Astrocyte of the cerebellum (primary cell): Measurements from ENCODE around the gene TCERG1L.

ENCODE experiments used
- DNase-seq: peaks from one replicate; pipeline ENCODE4 v3.0.0-alpha.2; 2011; ENCODE audit warnings: low read depth
- H3K4me3 ChIP-seq: 2 replicates; pipeline ENCODE4 v1.5.1; 2011; ENCODE audit warnings: mild to moderate bottlenecking, low read depth, low read length, moderate library complexity
- CTCF ChIP-seq: IDR thresholded peaks from 2 replicates; pipeline ENCODE4 v1.5.1; 2012; ENCODE audit warnings: low read length, low read depth, moderate library complexity, mild to moderate bottlenecking; ENCODE audit errors: missing control alignments
- in situ Hi-C: cut with HindIII; loops from 2 replicates; pipeline ENCODE4 v1.10.0; 2017; ENCODE audit warnings: low sequenced_read_pairs

The TCERG1L gene

GRCh38 chr10:131199646-131200045 is 111.9 kb downstream of the TCERG1L start:
- H3K4me3 ChIP-seq = no peak overlapping the region
- TF ChIP-seq CTCF = no peak
- no peak for DNase-seq
- in situ Hi-C loops = no loop called here

DNA sequence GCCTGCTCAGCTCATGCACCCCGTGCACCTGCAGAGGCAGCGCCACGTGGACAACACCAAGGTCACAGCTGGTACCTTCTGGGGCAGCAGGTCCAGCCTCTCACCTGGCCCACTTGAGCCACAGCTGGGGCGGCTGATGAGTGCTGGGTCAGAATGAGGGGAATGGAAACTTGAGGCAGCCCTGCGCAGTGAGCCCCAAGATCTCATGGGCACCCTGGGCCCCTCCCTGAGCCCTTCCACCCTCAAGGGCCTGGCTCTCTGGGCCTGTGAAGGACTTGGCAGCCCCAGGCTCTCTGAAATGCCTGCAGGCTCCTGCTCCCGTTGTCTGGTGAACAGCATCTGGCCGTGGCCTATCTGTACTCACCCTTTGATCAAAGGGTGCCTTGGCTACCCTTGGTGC is 112.7 kb downstream of the TCERG1L start:
- no peak for TF ChIP-seq CTCF
- in situ Hi-C loops = no loop called here
- no peak for DNase-seq
- no peak overlapping the region for H3K4me3 ChIP-seq

DNA sequence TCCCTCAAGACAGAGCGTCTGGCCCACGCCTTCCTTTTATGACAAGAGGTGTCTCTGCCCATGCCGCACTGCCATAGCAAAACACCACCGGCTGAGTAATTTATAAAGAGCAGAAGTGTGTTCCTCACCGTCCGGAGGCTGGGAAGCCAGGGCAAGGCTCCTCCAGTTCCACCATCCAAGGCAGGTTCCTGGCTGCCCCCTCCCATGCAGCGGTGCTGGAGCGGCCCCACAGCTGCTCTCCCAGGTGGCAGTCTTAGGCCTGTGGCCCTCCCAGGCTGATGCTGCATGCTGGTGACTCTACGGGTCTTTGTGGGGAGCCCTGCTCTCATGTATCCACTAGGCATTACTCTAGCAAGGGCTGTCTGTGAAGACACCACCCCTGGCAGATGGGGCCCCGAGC is 113.1 kb downstream of the TCERG1L start:
- no peak overlapping the region for H3K4me3 ChIP-seq
- in situ Hi-C loops = no loop called here
- no peak for DNase-seq
- no peak for TF ChIP-seq CTCF

DNA sequence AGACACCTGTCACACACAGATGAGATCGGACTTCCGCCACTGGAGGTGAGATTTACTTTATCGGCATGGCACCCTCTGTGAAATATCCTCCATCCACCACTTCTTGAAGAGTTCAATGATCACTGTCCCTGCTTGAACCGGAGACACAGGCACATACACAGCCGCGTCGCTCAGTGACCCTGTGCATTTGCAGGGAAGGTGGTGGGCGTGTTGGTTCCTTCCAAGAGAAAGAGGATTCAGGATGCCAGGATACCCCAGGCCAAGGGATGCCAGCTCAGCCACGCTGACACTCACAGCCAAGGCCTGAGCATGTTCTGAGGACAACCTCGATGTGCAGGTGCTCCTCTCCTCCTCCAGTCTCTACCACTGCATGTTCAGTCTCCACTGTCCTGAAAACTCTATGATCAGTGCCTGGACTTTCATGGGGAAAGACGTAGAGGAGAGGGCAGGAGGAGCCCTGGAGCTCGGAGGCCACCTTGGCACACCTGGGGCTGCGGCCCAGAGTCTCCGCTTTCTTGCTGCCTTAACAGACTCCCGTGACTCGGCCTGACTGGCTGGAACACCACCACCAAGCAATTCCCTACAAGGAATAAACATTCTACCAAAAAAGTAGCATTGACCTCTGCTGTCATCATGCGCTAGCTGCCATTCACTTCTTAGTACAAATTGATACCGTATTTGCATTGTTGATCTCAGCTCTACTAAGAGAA is 115.2 kb downstream of the TCERG1L start:
- H3K4me3 ChIP-seq = no peak overlapping the region
- no peak for DNase-seq
- no peak for TF ChIP-seq CTCF
- in situ Hi-C loops = no loop called here

DNA sequence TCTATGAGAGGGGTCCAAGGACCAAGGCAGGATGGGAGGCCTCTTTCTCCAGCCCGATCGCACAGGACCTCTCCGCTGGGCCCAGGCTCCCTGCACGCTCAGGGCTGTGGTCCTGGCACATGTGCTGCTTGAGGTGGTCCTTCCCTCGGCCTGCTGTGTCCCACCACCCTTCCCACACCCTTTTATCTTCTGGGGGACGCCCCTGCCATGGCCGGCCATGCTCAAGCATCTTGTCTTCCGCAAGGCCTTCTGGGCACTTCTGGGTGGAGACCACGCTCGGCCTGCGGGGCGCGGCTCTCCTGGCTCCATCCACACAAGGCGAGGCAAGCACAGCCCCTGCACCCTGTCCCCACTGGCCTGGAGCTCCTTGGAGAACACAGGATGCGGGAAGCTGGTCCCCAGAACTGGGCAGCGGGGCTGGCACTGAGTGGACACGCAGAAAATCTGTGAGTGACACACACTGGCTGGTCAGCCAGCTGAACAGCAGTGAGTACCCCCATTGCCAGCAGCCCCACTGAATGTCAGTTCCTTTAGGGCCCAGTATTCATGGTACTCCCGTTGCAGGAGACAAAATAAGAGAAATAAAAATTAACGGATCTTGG is 115.9 kb downstream of the TCERG1L start:
- no peak for TF ChIP-seq CTCF
- no peak for DNase-seq
- in situ Hi-C loops = no loop called here
- H3K4me3 ChIP-seq = no peak overlapping the region

DNA sequence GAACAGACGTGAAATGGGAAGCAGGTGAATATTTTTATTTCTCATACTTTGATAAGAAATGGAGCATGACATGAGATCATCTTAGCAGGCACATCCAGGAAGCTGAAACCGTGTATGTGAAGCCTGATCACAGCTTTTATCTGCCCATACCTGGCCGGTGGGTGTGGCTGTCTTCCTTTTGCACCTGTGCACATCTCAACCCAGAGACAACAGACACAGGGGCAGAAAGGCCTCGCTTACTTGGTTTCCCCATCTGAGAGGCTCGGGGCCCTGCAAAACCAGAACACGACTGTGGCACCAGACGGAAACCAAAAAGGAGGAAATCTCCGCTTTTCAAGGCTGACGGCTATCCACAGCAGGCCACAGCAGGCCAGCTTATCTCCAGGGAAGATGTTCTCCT is 116.4 kb downstream of the TCERG1L start:
- DNase-seq = no peak
- TF ChIP-seq CTCF = no peak
- no peak overlapping the region for H3K4me3 ChIP-seq
- in situ Hi-C loops = no loop called here

GRCh38 chr10:131193923-131194322 is 117.6 kb downstream of the TCERG1L start:
- no peak for DNase-seq
- no peak for TF ChIP-seq CTCF
- no peak overlapping the region for H3K4me3 ChIP-seq
- in situ Hi-C loops = no loop called here
